Lower lobe of right lung (tissue), 2 donors: Measurements from ENCODE around the gene NCAM2. TPM values are rescaled to one million over a fixed set of nuclear protein-coding genes. Genes with fewer than 3 reads are reported as not detected.

ENCODE experiments used
- ATAC-seq, 2 donors: fragments of 200-7000 bp; cut with Tn5 transposase; one replicate each; pipeline ENCODE4 v1.9.1; 2020 to 2022; ENCODE audit warnings: mild to moderate bottlenecking in 2 of 2, moderate library complexity in 2 of 2
- DNase-seq: peaks from one replicate; pipeline ENCODE4 v3.0.0-alpha.2; 2020
- H3K27ac ChIP-seq: fragments of 200-600 bp; one replicate; pipeline ENCODE4 v1.8.0; 2022
- H3K27me3 ChIP-seq: fragments of 200-600 bp; one replicate; pipeline ENCODE4 v1.8.0; 2022; ENCODE audit warnings: low read depth
- H3K36me3 ChIP-seq: fragments of 200-600 bp; one replicate; pipeline ENCODE4 v1.8.0; 2022; ENCODE audit warnings: mild to moderate bottlenecking
- H3K4me1 ChIP-seq: fragments of 200-600 bp; one replicate; pipeline ENCODE4 v1.8.0; 2022
- H3K4me3 ChIP-seq: fragments of 200-600 bp; one replicate; pipeline ENCODE4 v1.8.0; 2022; ENCODE audit warnings: mild to moderate bottlenecking
- H3K9me3 ChIP-seq: fragments of 200-600 bp; one replicate; pipeline ENCODE4 v1.8.0; 2022
- CTCF ChIP-seq: fragments of 200-600 bp; IDR thresholded peaks from one replicate; pipeline ENCODE4 v1.8.0; 2022; ENCODE audit warnings: antibody characterized with exemption, mild to moderate bottlenecking
- intact Hi-C: fragments of 100-400 bp; cut with DNase I; formaldehyde crosslinking; loops from one replicate; pipeline ENCODE4 v1.11.0; 2022
- total RNA-seq: library from RNA; stranded (reverse); fragmentation: NEBNext Ultra II Directional; extraction: Animal tissue kit (Norgen Biotek cat#: 25700); gene quantifications from one replicate; pipeline ENCODE4 v1.2.1, GENCODE V29; 2021
- donor health status: DM: no; HTN: yes; CAD: no; lungs with severe emphysema.

NCAM2 gene
- total RNA-seq, 1 donor from 2014 or later, result 8.8 TPM

GRCh38 chr21:21341041-21341440 is 342.8 kb downstream of the NCAM2 start:
- no peak overlapping the region for H3K27ac ChIP-seq
- H3K4me3 ChIP-seq, result no peak overlapping the region
- no peak for TF ChIP-seq CTCF
- peaks cover 13% of the 10 kb centered on the region for H3K9me3 ChIP-seq
- DNase-seq (no peak), ATAC-seq (no peak)
- intact Hi-C loops, result no loop called here
- H3K4me1 ChIP-seq, result no peaks in the 10 kb centered on the region
- no peaks in the 10 kb centered on the region for H3K27me3 ChIP-seq
- H3K36me3 ChIP-seq, result no peaks in the 10 kb centered on the region

GRCh38 chr21:21345296-21345695 is 347.1 kb downstream of the NCAM2 start:
- Histone ChIP-seq H3K36me3 (no peaks in the 10 kb centered on the region), H3K27me3 (no peaks in the 10 kb centered on the region), H3K27ac (no peak overlapping the region), H3K4me3 (no peak overlapping the region), H3K9me3 (peaks cover 13% of the 10 kb centered on the region), H3K4me1 (no peaks in the 10 kb centered on the region)
- ATAC-seq (no peak), DNase-seq (no peak)
- intact Hi-C loops, result no loop called here
- no peak for TF ChIP-seq CTCF

- no peak for TF ChIP-seq CTCF
- no peaks in the 10 kb centered on the region for H3K27me3 ChIP-seq
- no peak for ATAC-seq
- no peak overlapping the region for H3K4me3 ChIP-seq
- H3K36me3 ChIP-seq, result no peaks in the 10 kb centered on the region
- intact Hi-C loops, result no loop called here
- H3K9me3 ChIP-seq, result peaks cover 13% of the 10 kb centered on the region
- no peak overlapping the region for H3K27ac ChIP-seq
- no peak for DNase-seq
- no peaks in the 10 kb centered on the region for H3K4me1 ChIP-seq
Measured at GRCh38 chr21:21345872-21346271, 347.7 kb downstream of the NCAM2 start.

GRCh38 chr21:21366277-21366676 is 368.1 kb downstream of the NCAM2 start:
- ATAC-seq (no peak), DNase-seq (no peak)
- Histone ChIP-seq H3K27me3 (no peaks in the 10 kb centered on the region), H3K36me3 (no peaks in the 10 kb centered on the region), H3K4me1 (no peaks in the 10 kb centered on the region), H3K9me3 (no peaks in the 10 kb centered on the region), H3K27ac (no peak overlapping the region), H3K4me3 (no peak overlapping the region)
- no peak for TF ChIP-seq CTCF
- intact Hi-C loops, result no loop called here

GRCh38 chr21:21367583-21367982 is 369.4 kb downstream of the NCAM2 start:
- no peak overlapping the region for H3K4me3 ChIP-seq
- DNase-seq (no peak), ATAC-seq (no peak)
- no peaks in the 10 kb centered on the region for H3K9me3 ChIP-seq
- H3K27ac ChIP-seq, result no peak overlapping the region
- H3K27me3 ChIP-seq, result no peaks in the 10 kb centered on the region
- no peak for TF ChIP-seq CTCF
- intact Hi-C loops, result no loop called here
- H3K36me3 ChIP-seq, result no peaks in the 10 kb centered on the region
- H3K4me1 ChIP-seq, result no peaks in the 10 kb centered on the region

- Histone ChIP-seq H3K9me3 (no peaks in the 10 kb centered on the region), H3K27me3 (no peaks in the 10 kb centered on the region), H3K4me1 (no peaks in the 10 kb centered on the region), H3K36me3 (no peaks in the 10 kb centered on the region), H3K27ac (no peak overlapping the region), H3K4me3 (no peak overlapping the region)
- no peak for ATAC-seq
- intact Hi-C loops, result no loop called here
- no peak for DNase-seq
- no peak for TF ChIP-seq CTCF
Measured at GRCh38 chr21:21373969-21374368, 375.8 kb downstream of the NCAM2 start.
